Caco-2 (cell line): ENCODE results near the gene TP63. TPM values are rescaled to one million over a fixed set of nuclear protein-coding genes. Genes with fewer than 3 reads are reported as not detected.

ENCODE experiments used
- BruUV-seq: library from RNA; stranded (reverse); fragments of 400-500 nt; replicated peaks from 2 replicates; lab custom pipeline; 2021; lab: Mats Ljungman, UMichigan
- CTCF ChIA-PET: fragments of 300-600 bp; sonication (Branson Sonifier 250); formaldehyde crosslinking; loops from one replicate; lab custom pipeline; 2022; ENCODE audit warnings: antibody characterized with exemption; lab: Charles Lee
- POLR2A ChIA-PET: fragments of 300-600 bp; sonication (Branson Sonifier 250); formaldehyde crosslinking; loops from one replicate; lab custom pipeline; 2022; ENCODE audit warnings: antibody characterized with exemption; lab: Charles Lee
- DNase-seq, 2 experiments: peaks; one replicate each; pipeline versions ENCODE4 v3.0.0 to v3.0.0-alpha.2; 2020 to 2022
- H3K27me3 ChIP-seq: replicated peaks from 2 replicates; pipeline ENCODE4 v1.6.0; 2011; ENCODE audit warnings: low read length; ENCODE audit not compliant: control insufficient read depth, insufficient read depth
- H3K36me3 ChIP-seq: 2 replicates; pipeline ENCODE4 v1.5.1; 2011; ENCODE audit warnings: low read length; ENCODE audit not compliant: control insufficient read depth, insufficient read depth
- H3K4me1 ChIP-seq: fragments of 250-450 bp; sonication (Bioruptor Pico); 2 replicates; pipeline ENCODE4 v1.5.1; 2020; ENCODE audit warnings: mild to moderate bottlenecking
- H3K4me3 ChIP-seq: 2 replicates; pipeline ENCODE4 v1.5.1; 2011; ENCODE audit warnings: low read depth, mild to moderate bottlenecking, control low read depth, low read length
- H3K9me3 ChIP-seq: fragments of 250-450 bp; sonication (Bioruptor Pico); 2 replicates; pipeline ENCODE4 v1.5.1; 2020; ENCODE audit warnings: mild to moderate bottlenecking, moderate library complexity
- H3K27ac Mint-ChIP-seq: one replicate; pipeline ENCODE4 v1.8.0; 2022; ENCODE audit warnings: mixed read lengths; ENCODE audit not compliant: unreplicated experiment
- H3K27me3 Mint-ChIP-seq: one replicate; pipeline ENCODE4 v1.8.0; 2022; ENCODE audit warnings: mixed read lengths; ENCODE audit not compliant: insufficient read depth, unreplicated experiment
- H3K36me3 Mint-ChIP-seq: one replicate; pipeline ENCODE4 v1.8.0; 2022; ENCODE audit warnings: mild to moderate bottlenecking, mixed read lengths; ENCODE audit not compliant: insufficient read depth, unreplicated experiment
- H3K4me1 Mint-ChIP-seq: one replicate; pipeline ENCODE4 v1.8.0; 2022; ENCODE audit warnings: low read depth, mixed read lengths; ENCODE audit not compliant: unreplicated experiment
- H3K4me3 Mint-ChIP-seq: one replicate; pipeline ENCODE4 v1.8.0; 2022; ENCODE audit warnings: mild to moderate bottlenecking, moderate library complexity, mixed read lengths; ENCODE audit not compliant: unreplicated experiment
- H3K9me3 Mint-ChIP-seq: one replicate; pipeline ENCODE4 v1.8.0; 2022; ENCODE audit warnings: mixed read lengths; ENCODE audit not compliant: unreplicated experiment
- intact Hi-C: fragments of 100-400 bp; cut with micrococcal nuclease; formaldehyde crosslinking; loops from one replicate; pipeline ENCODE4 v1.10.0; 2022; ENCODE audit not compliant: unreplicated experiment
- total RNA-seq: library from RNA; stranded (reverse); gene quantifications from 2 replicates; pipeline ENCODE4 v1.2.3, GENCODE V29; 2022
- TF ChIP-seq, protein P1 (sequence below), 2 experiments: fragments of 200-600 bp in 1 of 2; IDR thresholded peaks; 1 replicate in 1 of 2; 2 replicates in 1 of 2; pipeline versions ENCODE4 v1.5.1 to v1.8.0; 2011 to 2022; ENCODE audit warnings: antibody characterized with exemption in 1 of 2, control low read depth in 1 of 2, inconsistent platforms in 1 of 2, low read depth in 1 of 2, low read length in 1 of 2, mild to moderate bottlenecking in 1 of 2, moderate library complexity in 1 of 2; ENCODE audit not compliant: insufficient read depth in 1 of 2, severe bottlenecking in 1 of 2, unreplicated experiment in 1 of 2

The TP63 gene
- total RNA-seq, 1 experiment from 2014 or later, result 1.2 TPM

DNA sequence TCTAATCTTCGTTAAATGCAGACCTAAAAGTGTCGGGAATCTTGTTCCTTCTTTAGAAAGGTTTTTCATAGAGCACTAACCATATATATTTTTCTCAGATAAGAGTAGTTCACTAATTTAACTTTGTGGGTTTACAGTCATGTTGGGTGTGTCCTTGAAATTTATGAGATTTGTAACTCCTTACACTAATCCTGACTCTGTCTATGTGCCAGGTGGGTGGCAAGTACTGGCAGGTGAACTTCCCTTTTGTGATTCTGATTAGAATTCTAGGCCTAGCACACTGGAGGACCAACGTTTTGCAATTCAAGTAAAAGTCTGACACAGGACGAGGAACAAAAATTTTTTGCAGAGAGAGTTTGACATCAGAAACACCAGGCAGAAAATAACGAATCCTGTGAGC lies 269.4 kb downstream of the TP63 start:
- CTCF ChIA-PET, result no interaction called here
- POLR2A ChIA-PET, result no interaction called here
- H3K27me3 ChIP-seq, result no peaks in the 10 kb centered on the region
- intact Hi-C loops, result no loop called here
- Mint-ChIP-seq H3K27me3 (peaks cover 2% of the 10 kb centered on the region), H3K27ac (no peak overlapping the region), H3K36me3 (no peaks in the 10 kb centered on the region), H3K4me1 (no peaks in the 10 kb centered on the region), H3K4me3 (no peak overlapping the region), H3K9me3 (no peaks in the 10 kb centered on the region)
- no peak for DNase-seq
- no peaks in the 10 kb centered on the region for H3K36me3 ChIP-seq
- no peaks in the 10 kb centered on the region for H3K4me1 ChIP-seq
- TF ChIP-seq, protein P1, sequence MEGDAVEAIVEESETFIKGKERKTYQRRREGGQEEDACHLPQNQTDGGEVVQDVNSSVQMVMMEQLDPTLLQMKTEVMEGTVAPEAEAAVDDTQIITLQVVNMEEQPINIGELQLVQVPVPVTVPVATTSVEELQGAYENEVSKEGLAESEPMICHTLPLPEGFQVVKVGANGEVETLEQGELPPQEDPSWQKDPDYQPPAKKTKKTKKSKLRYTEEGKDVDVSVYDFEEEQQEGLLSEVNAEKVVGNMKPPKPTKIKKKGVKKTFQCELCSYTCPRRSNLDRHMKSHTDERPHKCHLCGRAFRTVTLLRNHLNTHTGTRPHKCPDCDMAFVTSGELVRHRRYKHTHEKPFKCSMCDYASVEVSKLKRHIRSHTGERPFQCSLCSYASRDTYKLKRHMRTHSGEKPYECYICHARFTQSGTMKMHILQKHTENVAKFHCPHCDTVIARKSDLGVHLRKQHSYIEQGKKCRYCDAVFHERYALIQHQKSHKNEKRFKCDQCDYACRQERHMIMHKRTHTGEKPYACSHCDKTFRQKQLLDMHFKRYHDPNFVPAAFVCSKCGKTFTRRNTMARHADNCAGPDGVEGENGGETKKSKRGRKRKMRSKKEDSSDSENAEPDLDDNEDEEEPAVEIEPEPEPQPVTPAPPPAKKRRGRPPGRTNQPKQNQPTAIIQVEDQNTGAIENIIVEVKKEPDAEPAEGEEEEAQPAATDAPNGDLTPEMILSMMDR (IDR thresholded peaks at IDR 0.05; ENCODE audit: insufficient read depth in 1 of 2, low read depth in 1 of 2, low read length in 1 of 2, severe bottlenecking in 1 of 2, unreplicated experiment in 1 of 2), result no peak
- no peaks in the 10 kb centered on the region for H3K9me3 ChIP-seq
- H3K4me3 ChIP-seq, result no peak overlapping the region
- BruUV-seq, result no TSS peak

DNA sequence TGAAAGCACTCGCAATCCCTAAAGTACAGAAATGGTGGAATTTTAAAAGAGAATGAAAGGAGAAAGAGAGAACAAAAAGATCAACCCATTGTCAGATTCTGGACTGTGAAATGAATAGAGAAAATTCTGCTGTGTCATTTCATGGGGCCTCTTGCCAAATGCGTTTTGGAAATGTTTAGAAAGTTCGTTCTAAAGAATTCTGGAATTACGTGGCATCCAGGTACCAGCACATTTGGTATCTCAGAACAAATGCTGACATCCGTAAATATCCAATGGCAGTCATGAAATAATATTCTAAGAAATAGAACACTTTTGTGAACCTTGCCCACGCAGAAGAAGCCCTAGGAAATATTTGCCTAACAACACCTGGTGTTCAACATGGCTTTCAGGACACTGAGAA lies 270.3 kb downstream of the TP63 start:
- Histone ChIP-seq H3K4me1 (no peaks in the 10 kb centered on the region), H3K9me3 (no peaks in the 10 kb centered on the region), H3K4me3 (no peak overlapping the region), H3K27me3 (no peaks in the 10 kb centered on the region), H3K36me3 (no peaks in the 10 kb centered on the region)
- no TSS peak for BruUV-seq
- no peak for DNase-seq
- H3K4me3 Mint-ChIP-seq, result no peak overlapping the region
- no peaks in the 10 kb centered on the region for H3K4me1 Mint-ChIP-seq
- H3K9me3 Mint-ChIP-seq, result no peaks in the 10 kb centered on the region
- CTCF ChIA-PET, result no interaction called here
- intact Hi-C loops, result no loop called here
- POLR2A ChIA-PET, result no interaction called here
- TF ChIP-seq, protein P1 (IDR thresholded peaks at IDR 0.05; ENCODE audit: insufficient read depth in 1 of 2, low read depth in 1 of 2, low read length in 1 of 2, severe bottlenecking in 1 of 2, unreplicated experiment in 1 of 2), result no peak
- no peaks in the 10 kb centered on the region for H3K27me3 Mint-ChIP-seq
- no peak overlapping the region for H3K27ac Mint-ChIP-seq
- H3K36me3 Mint-ChIP-seq, result no peaks in the 10 kb centered on the region

DNA sequence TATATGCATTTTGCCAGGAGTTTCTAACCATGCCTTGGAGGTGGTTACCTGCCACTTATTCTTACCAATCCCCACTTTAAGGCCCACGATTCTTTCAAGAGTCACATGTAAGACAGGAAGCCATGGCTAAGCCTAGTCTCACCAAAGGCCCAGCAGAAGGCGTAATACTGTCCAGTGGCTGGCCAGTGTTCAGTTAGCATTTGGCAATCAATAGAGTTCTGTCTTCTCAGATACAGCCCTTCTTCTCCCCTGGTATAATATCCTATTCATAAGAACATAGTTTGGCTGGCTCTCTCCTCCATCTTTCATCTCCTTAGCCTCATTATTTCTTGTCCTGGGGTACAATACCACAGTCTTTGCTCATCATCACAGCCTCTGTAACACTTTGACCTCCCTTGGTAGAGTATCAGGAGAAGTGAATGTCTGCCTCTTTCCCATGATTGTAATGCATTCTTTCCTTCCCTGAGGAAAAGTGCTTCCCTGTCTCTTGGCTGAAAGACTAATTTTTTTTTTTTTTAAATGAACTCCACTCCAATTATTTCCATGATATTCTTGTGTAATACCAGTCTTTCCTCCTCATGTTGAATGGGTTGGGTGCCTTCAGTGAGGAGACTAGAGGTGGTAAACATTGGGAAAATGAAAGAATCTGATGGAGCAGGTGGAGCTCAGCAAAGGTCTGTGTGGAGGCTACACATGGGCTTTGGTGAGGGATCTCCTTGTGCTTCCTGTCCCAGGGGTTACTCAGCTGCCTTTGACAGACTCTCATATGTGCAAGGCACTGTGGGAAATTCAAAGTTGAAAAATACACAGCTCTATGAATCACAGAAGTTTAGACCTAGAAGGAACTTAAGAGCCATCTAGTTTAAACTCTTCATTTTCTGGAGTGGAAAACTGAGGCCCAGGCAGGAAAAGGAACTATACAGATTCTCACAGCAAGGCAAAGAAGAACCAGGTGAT lies 271.3 kb downstream of the TP63 start:
- H3K36me3 Mint-ChIP-seq, result no peaks in the 10 kb centered on the region
- no peaks in the 10 kb centered on the region for H3K9me3 Mint-ChIP-seq
- Histone ChIP-seq H3K36me3 (no peaks in the 10 kb centered on the region), H3K4me1 (no peaks in the 10 kb centered on the region), H3K9me3 (no peaks in the 10 kb centered on the region), H3K27me3 (no peaks in the 10 kb centered on the region), H3K4me3 (no peak overlapping the region)
- TF ChIP-seq, protein P1 (IDR thresholded peaks at IDR 0.05; ENCODE audit: insufficient read depth in 1 of 2, low read depth in 1 of 2, low read length in 1 of 2, severe bottlenecking in 1 of 2, unreplicated experiment in 1 of 2), result no peak
- POLR2A ChIA-PET, result no interaction called here
- DNase-seq, result no peak
- H3K4me1 Mint-ChIP-seq, result no peaks in the 10 kb centered on the region
- no peak overlapping the region for H3K27ac Mint-ChIP-seq
- intact Hi-C loops, result no loop called here
- H3K27me3 Mint-ChIP-seq, result no peaks in the 10 kb centered on the region
- BruUV-seq, result no TSS peak
- no peak overlapping the region for H3K4me3 Mint-ChIP-seq
- CTCF ChIA-PET, result no interaction called here
